ENCODE data around the gene TAF12.
"Not testable (repeated sequence)": the region's sequence is repeated elsewhere in the genome, so short reads cannot be mapped to it uniquely, and the experiment has no call there.

GRCh38 chr1:28572891-28573290 is 70.0 kb downstream of the TAF12 start:
- not testable (repeated sequence) for TF ChIP-seq POLR2A (IDR thresholded peaks at IDR 0.05; ENCODE audit: low read length); GATA1 (IDR thresholded peaks at IDR 0.05; ENCODE audit: low read depth, low read length)
